ENCODE results near the gene COLEC11. TPM values are rescaled to one million over a fixed set of nuclear protein-coding genes. Genes with fewer than 3 reads are reported as not detected.

Gene COLEC11
- total RNA-seq, 1 experiment from 2014 or later: 0.39 TPM

GRCh38 chr2:3553946-3554345 lies 41.0 kb upstream of the COLEC11 start:
- peaks cover 3 to 7% of the 10 kb centered on the region in 2 experiments; a peak in 3 of 4 replicates for H3K4me1 Mint-ChIP-seq
- Histone ChIP-seq H4K5ac (ENCODE audit: insufficient read length, low read depth, low read length) (no peak overlapping the region), H3K27me3 (ENCODE audit: insufficient read depth, low read length) (no peaks in the 10 kb centered on the region), H3K56ac (ENCODE audit: insufficient read length, low read depth, low read length) (no peak overlapping the region), H2BK15ac (ENCODE audit: low read depth, low read length) (no peak overlapping the region), H3K4me2 (ENCODE audit: insufficient read depth, insufficient read length, low read length) (no peak overlapping the region), H2BK20ac (ENCODE audit: low read depth, low read length, poor library complexity, severe bottlenecking) (no peak overlapping the region), H2BK120ac (ENCODE audit: low read depth, low read length, poor library complexity, severe bottlenecking) (no peak overlapping the region), H3K23me2 (ENCODE audit: insufficient read length, low read depth, low read length, poor library complexity, severe bottlenecking) (peaks cover 4% of the 10 kb centered on the region), H2BK5ac (ENCODE audit: insufficient read length, low read length) (no peak overlapping the region), H3K4ac (ENCODE audit: low read depth, low read length) (no peak overlapping the region), H3K23ac (ENCODE audit: insufficient read length, low read depth, low read length) (no peak overlapping the region), H3K9me3 (ENCODE audit: control insufficient read depth, low read depth, low read length) (no peaks in the 10 kb centered on the region), H3K27ac (ENCODE audit: insufficient read length, low read depth, low read length) (no peak overlapping the region), H3K79me1 (ENCODE audit: insufficient read depth, low read depth, low read length, poor library complexity, severe bottlenecking) (peaks cover 4% of the 10 kb centered on the region), H3K79me2 (ENCODE audit: insufficient read depth, low read length) (peaks cover 8% of the 10 kb centered on the region; the same call in 1 of the 2 replicates), H2AK5ac (ENCODE audit: insufficient read length, low read length) (no peak overlapping the region), H4K20me1 (ENCODE audit: control insufficient read depth, insufficient read depth, insufficient read length) (no peaks in the 10 kb centered on the region), H4K8ac (replicated peaks; ENCODE audit: insufficient read length, low read depth, low read length) (no peak overlapping the region), H3K14ac (ENCODE audit: insufficient read depth, low read length) (no peak overlapping the region), H3T11ph (ENCODE audit: low read length) (no peak overlapping the region), H2BK12ac (ENCODE audit: insufficient read length, low read depth, low read length) (no peak overlapping the region), H4K91ac (ENCODE audit: insufficient read length, low read depth, low read length) (no peak overlapping the region), H3K4me1 (ENCODE audit: insufficient read depth, low read length) (no peaks in the 10 kb centered on the region), H3K18ac (ENCODE audit: insufficient read length, low read depth, low read length) (no peak overlapping the region), H2AFZ (ENCODE audit: low read length) (no peak overlapping the region), H3K9ac (ENCODE audit: extremely low read depth, insufficient read length, low read length) (no peak overlapping the region)
- TF ChIP-seq, protein P1, sequence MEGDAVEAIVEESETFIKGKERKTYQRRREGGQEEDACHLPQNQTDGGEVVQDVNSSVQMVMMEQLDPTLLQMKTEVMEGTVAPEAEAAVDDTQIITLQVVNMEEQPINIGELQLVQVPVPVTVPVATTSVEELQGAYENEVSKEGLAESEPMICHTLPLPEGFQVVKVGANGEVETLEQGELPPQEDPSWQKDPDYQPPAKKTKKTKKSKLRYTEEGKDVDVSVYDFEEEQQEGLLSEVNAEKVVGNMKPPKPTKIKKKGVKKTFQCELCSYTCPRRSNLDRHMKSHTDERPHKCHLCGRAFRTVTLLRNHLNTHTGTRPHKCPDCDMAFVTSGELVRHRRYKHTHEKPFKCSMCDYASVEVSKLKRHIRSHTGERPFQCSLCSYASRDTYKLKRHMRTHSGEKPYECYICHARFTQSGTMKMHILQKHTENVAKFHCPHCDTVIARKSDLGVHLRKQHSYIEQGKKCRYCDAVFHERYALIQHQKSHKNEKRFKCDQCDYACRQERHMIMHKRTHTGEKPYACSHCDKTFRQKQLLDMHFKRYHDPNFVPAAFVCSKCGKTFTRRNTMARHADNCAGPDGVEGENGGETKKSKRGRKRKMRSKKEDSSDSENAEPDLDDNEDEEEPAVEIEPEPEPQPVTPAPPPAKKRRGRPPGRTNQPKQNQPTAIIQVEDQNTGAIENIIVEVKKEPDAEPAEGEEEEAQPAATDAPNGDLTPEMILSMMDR (conservative IDR thresholded peaks at IDR 0.05): no peak
- no peaks in the 10 kb centered on the region for H3K9me3 Mint-ChIP-seq
- H3K36me3 Mint-ChIP-seq (ENCODE audit: insufficient read depth in 1 of 3, low read depth in 3 of 3): peaks cover 55 to 72% (median 70%) of the 10 kb centered on the region in 3 experiments
- WGBS (ENCODE audit: extremely low coverage, insufficient read length, low lambda C conversion rate): no CpG with 5 or more reads among the region's 10 CpGs
- H3K27me3 Mint-ChIP-seq (ENCODE audit: low read depth): no peaks in the 10 kb centered on the region
- no peak overlapping the region for H3K27ac Mint-ChIP-seq
- no peak for DNase-seq
- no peak overlapping the region for H3K4me3 Mint-ChIP-seq

Measured in H9 (cell line).